GM21723 (cell line): ENCODE measurements around the gene TTC21A.

Source experiments
- ATAC-seq: cut with Tn5 transposase; IDR thresholded peaks from one replicate; pipeline ENCODE4 v1.9.1; 2021; ENCODE audit warnings: mild to moderate bottlenecking, moderate library complexity; ENCODE audit not compliant: unreplicated experiment

Gene TTC21A

GRCh38 chr3:39098473-39099000 lies 8.9 kb upstream of the TTC21A start:
- no peak for ATAC-seq

DNA sequence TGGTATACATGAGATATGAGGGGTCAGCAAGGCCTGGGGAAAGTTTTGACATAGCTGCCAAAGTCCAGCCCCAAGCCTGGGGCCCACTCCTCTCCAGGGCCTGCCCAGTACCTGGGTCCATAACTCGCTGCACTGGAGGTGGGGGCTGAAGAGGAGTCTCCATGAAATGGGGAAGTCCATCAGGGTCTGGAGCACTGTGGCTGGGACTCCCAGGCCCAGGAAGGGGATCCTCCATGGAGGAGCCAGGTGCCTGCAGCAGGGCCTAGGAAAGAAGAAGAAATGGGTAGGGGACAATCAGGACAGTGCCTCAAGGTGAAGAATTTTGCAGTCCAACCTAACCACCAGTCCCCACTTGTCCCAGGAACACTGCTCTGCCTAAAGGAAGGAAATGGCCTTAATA lies 8.2 kb upstream of the TTC21A start:
- no peak for ATAC-seq

- ATAC-seq: no peak
Observed at GRCh38 chr3:39099738-39100499, 7.6 kb upstream of the TTC21A start.

GRCh38 chr3:39100500-39100886 lies 7.0 kb upstream of the TTC21A start:
- ATAC-seq: no peak

- ATAC-seq: peak; percentile 76
Observed at GRCh38 chr3:39101022-39101689, 6.3 kb upstream of the TTC21A start.

DNA sequence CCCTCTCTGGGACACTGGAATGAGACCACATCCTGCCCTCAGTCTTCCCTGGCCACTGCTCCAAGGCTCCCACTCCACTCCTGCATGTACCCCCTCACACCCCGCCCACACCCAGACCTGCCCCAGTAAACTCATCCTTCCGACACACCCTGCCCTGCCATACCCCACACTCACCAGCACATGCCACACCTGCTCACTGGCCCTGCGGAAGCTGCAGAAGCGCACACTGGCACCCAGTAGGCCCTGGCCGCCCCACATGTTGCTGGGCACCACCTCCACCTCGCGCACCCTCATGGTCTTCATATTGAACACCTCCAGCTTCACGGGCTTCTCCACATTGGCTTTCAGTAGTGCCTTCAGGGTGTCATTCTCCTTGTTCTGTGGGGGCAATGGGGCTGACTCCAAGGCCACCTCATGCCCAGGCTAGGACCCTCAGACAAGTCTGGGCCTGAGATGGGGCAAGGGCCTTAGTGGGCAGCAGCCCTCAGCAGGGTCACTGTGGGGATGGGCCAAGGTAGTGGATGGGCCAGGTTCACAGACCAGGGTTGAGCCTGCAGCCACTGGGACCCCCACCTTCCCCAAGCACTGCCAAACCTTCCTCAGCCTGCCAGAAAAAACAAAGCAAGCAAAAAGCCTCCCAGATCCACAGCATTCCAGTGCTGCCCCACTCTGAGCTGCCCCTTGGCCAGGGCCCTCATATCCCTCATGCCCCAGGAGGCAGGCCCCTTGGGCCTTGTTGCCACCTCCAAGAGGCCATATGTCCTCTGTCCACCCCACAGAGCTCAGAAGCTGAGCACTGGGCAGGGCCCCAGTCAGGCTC lies 4.8 kb upstream of the TTC21A start:
- ATAC-seq: no peak

DNA sequence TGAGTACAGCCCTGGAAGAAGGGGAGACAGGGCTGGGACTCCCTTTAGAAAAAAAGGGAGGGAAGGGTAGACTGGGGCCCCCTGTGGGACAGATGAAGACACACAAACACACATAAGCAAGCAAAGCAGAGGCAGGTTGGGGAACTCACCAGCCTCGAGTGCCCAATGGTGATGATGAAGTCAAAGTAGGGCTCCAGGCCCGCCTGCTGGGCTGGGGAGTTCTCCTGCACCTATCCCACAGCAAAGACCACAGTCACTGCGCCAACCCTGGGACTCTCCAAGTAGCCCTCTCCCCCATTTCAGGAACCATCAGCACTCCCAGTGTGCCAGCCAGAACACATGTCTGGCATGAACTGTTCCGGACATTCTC lies 4.2 kb upstream of the TTC21A start:
- no peak for ATAC-seq

- ATAC-seq: no peak
Observed at GRCh38 chr3:39103791-39104552, 3.5 kb upstream of the TTC21A start.

- ATAC-seq: no peak
Observed at GRCh38 chr3:39104961-39105686, 2.4 kb upstream of the TTC21A start.

DNA sequence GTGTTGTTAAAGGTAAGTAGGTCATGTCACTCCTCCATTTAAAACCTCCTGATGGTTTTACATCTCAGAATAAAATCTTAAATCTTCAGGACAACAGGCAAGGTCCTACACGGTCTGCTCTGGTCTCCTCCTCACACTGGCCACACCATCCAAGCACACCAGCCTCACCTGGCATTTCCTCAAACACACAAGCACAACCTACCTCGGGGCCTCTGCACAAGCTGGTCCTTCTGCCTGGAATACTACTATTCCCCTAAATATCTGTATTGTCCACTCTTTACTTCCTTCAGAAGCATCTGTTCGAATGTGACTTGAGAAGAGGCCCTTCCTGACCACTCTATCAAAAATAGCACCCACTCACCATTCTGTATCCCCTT lies 1.8 kb upstream of the TTC21A start:
- ATAC-seq: no peak

- ATAC-seq: no peak
Observed at GRCh38 chr3:39106281-39106811, 1.1 kb upstream of the TTC21A start.

- ATAC-seq: peak; percentile 21
Observed at GRCh38 chr3:39106851-39107387, 561 bp upstream of the TTC21A start.

DNA sequence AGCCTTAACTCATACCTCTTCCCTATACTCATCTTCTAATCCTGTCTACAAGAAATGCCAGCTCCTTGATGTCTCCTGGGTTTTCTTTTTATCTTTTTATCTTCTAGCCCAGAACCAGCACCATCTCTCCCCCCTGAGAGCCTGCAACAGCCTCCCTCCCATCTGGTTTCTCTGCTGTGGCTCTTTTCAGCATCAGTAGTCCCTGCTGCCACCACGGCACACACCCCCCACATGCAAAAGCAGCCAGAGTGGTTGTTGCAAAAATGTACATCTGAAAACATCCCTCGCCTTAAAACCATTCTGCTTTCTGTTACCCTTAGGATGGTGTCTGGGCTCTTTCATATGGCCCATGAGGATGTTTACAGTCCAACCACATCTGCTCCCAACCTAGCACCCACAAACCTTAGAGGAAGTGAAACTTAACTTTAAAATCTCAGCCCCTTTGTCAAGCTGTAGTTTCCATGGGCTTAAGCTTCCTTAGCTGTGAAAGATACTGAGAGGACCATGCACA lies 775 bp downstream of the TTC21A start:
- peak; percentile 72 for ATAC-seq

DNA sequence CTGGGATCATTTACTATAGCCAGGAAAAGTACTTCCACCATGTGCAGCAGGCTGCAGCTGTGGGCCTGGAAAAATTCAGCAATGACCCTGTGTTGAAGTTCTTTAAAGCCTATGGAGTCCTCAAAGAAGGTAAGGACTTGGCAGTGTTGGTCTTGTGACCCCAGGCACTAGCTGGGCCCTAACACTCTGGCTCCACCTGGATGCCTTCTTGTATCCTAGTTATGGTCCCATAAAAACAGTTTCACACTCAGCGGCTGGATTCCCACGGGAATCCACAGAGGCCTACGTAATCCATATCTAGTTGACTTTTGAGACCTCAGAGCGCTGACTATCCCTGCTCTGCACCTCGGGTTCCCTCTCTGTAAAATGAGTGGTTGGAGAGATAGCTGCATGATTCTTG lies 1.6 kb downstream of the TTC21A start:
- no peak for ATAC-seq

DNA sequence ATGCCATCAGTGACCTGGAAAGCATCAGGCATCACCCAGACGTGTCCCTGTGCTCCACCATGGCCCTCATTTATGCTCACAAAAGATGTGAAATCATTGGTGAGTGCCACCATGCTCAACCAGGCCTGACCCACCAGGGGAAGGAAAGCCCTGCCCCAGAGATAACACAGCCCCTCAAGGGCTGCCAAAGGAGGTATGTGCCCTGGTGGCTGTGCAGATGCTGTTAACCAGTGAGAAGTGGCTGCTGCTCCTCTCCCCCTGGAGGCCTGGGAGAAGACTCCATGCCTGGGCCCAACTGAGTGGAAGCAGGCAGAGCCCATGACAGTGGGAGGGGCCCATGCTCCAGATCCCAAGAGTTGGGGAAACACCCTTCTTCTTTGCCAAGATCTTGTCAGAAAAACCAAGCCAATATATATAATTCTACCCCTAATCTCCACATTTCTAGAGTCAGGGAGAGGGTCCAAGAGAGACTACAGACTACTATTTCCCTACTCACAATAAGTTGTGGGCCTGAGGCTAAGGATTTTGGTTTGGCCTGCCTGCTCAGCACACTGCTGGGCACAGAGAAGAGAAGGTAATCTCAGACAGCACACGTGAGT lies 2.7 kb downstream of the TTC21A start:
- ATAC-seq: no peak

DNA sequence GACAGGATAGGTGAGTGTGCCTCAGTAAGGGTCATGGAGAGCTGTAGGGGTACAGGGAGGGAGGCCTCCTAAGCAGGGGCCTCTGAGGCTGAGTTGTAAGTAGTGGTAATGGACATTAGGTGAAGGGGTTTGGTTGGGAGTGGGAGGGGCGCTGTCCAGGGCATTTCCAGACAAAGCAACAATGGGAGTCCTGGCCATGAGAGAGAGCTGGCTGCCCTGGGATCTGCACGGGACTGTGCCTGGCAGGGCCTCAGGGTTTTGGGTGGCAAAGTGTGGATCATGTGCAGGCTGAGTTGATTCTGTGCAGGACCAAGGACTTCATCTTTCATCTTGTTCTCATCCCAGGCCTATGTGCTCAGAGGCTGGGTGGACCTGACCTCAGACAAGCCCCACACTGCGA lies 4.6 kb downstream of the TTC21A start:
- no peak for ATAC-seq

DNA sequence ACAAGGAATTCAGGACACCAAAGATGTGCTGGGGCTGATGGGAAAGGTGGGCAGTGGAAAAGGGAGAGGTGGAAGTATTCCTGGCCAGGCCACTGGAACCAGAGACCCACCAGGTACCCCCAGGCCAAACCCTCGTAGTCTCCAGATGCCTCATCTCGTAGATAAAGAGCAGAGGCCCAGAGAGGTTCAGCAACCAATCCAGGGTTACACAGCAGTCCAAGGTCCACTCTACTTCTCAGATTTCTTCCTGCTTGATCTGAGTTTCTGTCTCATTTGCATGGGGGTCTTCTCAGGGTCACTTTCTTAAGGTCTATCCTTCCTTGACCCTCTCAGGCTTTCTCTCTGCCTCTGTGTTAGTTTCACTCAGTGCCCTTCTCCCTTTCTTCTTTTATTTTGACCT lies 5.1 kb downstream of the TTC21A start:
- ATAC-seq: no peak

- no peak for ATAC-seq
Observed at GRCh38 chr3:39113291-39113690, 5.8 kb downstream of the TTC21A start.

DNA sequence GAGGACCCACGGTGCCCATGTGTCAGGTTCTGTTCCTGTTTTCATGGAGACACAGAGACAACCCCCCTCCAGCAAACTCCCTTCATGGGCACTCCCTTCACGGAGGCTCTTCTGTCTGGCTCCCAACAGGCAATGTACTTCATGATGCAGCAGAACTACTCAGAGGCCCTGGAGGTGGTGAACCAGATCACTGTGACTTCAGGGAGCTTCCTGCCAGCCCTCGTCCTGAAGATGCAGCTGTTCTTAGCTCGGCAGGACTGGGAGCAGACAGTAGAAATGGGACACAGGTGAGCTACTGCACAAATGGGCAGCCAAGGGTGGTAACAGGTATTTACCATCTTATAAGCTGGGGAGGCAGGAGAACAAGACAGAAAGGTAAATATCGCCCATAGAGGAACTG lies 7.0 kb downstream of the TTC21A start:
- ATAC-seq: no peak
